ENCODE data around the gene PAPOLB.

Gene PAPOLB

GRCh38 chr7:4841007-4841784 lies 20.6 kb downstream of the PAPOLB start:
- Mint-ChIP-seq H3K27ac (no peak overlapping the region), H3K27me3 (peaks cover 5% of the 10 kb centered on the region), H3K4me3 (no peak overlapping the region), H3K36me3 (no peaks in the 10 kb centered on the region), H3K9me3 (no peaks in the 10 kb centered on the region), H3K4me1 (no peaks in the 10 kb centered on the region)
- no peak for DNase-seq
- CTCF ChIA-PET: no interaction called here

GRCh38 chr7:4840079-4840501 lies 21.7 kb downstream of the PAPOLB start:
- no peaks in the 10 kb centered on the region for H3K4me1 Mint-ChIP-seq
- H3K27me3 Mint-ChIP-seq: peaks cover 3% of the 10 kb centered on the region
- CTCF ChIA-PET: no interaction called here
- no peak overlapping the region for H3K27ac Mint-ChIP-seq
- no peak overlapping the region for H3K4me3 Mint-ChIP-seq
- H3K36me3 Mint-ChIP-seq: no peaks in the 10 kb centered on the region
- DNase-seq: no peak
- no peaks in the 10 kb centered on the region for H3K9me3 Mint-ChIP-seq

GRCh38 chr7:4838626-4839334 lies 23.1 kb downstream of the PAPOLB start:
- Mint-ChIP-seq H3K27me3 (no peaks in the 10 kb centered on the region), H3K4me1 (no peaks in the 10 kb centered on the region), H3K4me3 (no peak overlapping the region), H3K9me3 (no peaks in the 10 kb centered on the region), H3K27ac (no peak overlapping the region), H3K36me3 (no peaks in the 10 kb centered on the region)
- CTCF ChIA-PET: no interaction called here
- no peak for DNase-seq

GRCh38 chr7:4837803-4838625 lies 23.8 kb downstream of the PAPOLB start:
- H3K27ac Mint-ChIP-seq: no peak overlapping the region
- H3K36me3 Mint-ChIP-seq: no peaks in the 10 kb centered on the region
- H3K4me1 Mint-ChIP-seq: no peaks in the 10 kb centered on the region
- H3K9me3 Mint-ChIP-seq: no peaks in the 10 kb centered on the region
- H3K4me3 Mint-ChIP-seq: no peak overlapping the region
- CTCF ChIA-PET: no interaction called here
- no peaks in the 10 kb centered on the region for H3K27me3 Mint-ChIP-seq
- DNase-seq: no peak

- Mint-ChIP-seq H3K27ac (no peak overlapping the region), H3K36me3 (no peaks in the 10 kb centered on the region), H3K4me3 (no peak overlapping the region), H3K9me3 (no peaks in the 10 kb centered on the region), H3K27me3 (no peaks in the 10 kb centered on the region), H3K4me1 (no peaks in the 10 kb centered on the region)
- CTCF ChIA-PET: no interaction called here
- no peak for DNase-seq
Measured at GRCh38 chr7:4837041-4837802, 24.6 kb downstream of the PAPOLB start.

- DNase-seq: no peak
- H3K4me3 Mint-ChIP-seq: no peak overlapping the region
- CTCF ChIA-PET: no interaction called here
- H3K27ac Mint-ChIP-seq: no peak overlapping the region
- H3K36me3 Mint-ChIP-seq: no peaks in the 10 kb centered on the region
- no peaks in the 10 kb centered on the region for H3K27me3 Mint-ChIP-seq
- no peaks in the 10 kb centered on the region for H3K4me1 Mint-ChIP-seq
- no peaks in the 10 kb centered on the region for H3K9me3 Mint-ChIP-seq
Measured at GRCh38 chr7:4836206-4836661, 25.6 kb downstream of the PAPOLB start.

- Mint-ChIP-seq H3K4me3 (no peak overlapping the region), H3K9me3 (no peaks in the 10 kb centered on the region), H3K4me1 (no peaks in the 10 kb centered on the region), H3K36me3 (no peaks in the 10 kb centered on the region), H3K27me3 (no peaks in the 10 kb centered on the region), H3K27ac (no peak overlapping the region)
- CTCF ChIA-PET: no interaction called here
- DNase-seq: no peak
Measured at GRCh38 chr7:4835398-4836205, 26.2 kb downstream of the PAPOLB start.

- Mint-ChIP-seq H3K36me3 (no peaks in the 10 kb centered on the region), H3K27ac (no peak overlapping the region), H3K4me3 (no peak overlapping the region), H3K9me3 (no peaks in the 10 kb centered on the region), H3K27me3 (no peaks in the 10 kb centered on the region), H3K4me1 (peaks cover 2% of the 10 kb centered on the region)
- peak; percentile 8 for DNase-seq
- CTCF ChIA-PET: no interaction called here
Measured at GRCh38 chr7:4834601-4835397, 27.0 kb downstream of the PAPOLB start.

GRCh38 chr7:4833691-4834600 lies 27.9 kb downstream of the PAPOLB start:
- no peaks in the 10 kb centered on the region for H3K9me3 Mint-ChIP-seq
- peaks cover 2% of the 10 kb centered on the region for H3K4me1 Mint-ChIP-seq
- H3K27me3 Mint-ChIP-seq: no peaks in the 10 kb centered on the region
- CTCF ChIA-PET: no interaction called here
- H3K4me3 Mint-ChIP-seq: no peak overlapping the region
- no peak for DNase-seq
- no peaks in the 10 kb centered on the region for H3K36me3 Mint-ChIP-seq
- H3K27ac Mint-ChIP-seq: no peak overlapping the region

- Mint-ChIP-seq H3K27ac (no peak overlapping the region), H3K36me3 (no peaks in the 10 kb centered on the region), H3K4me1 (peaks cover 2% of the 10 kb centered on the region), H3K4me3 (no peak overlapping the region), H3K9me3 (no peaks in the 10 kb centered on the region), H3K27me3 (no peaks in the 10 kb centered on the region)
- CTCF ChIA-PET: no interaction called here
- DNase-seq: no peak
Measured at GRCh38 chr7:4833176-4833575, 28.7 kb downstream of the PAPOLB start.

- no peaks in the 10 kb centered on the region for H3K9me3 Mint-ChIP-seq
- no peak overlapping the region for H3K4me3 Mint-ChIP-seq
- CTCF ChIA-PET: no interaction called here
- no peaks in the 10 kb centered on the region for H3K27me3 Mint-ChIP-seq
- peaks cover 2% of the 10 kb centered on the region for H3K4me1 Mint-ChIP-seq
- H3K27ac Mint-ChIP-seq: no peak overlapping the region
- no peak for DNase-seq
- H3K36me3 Mint-ChIP-seq: no peaks in the 10 kb centered on the region
Measured at GRCh38 chr7:4832711-4833110, 29.1 kb downstream of the PAPOLB start.
